ENCODE data around the gene JMJD1C. TPM values are rescaled to one million over a fixed set of nuclear protein-coding genes. Genes with fewer than 3 reads are reported as not detected.

JMJD1C gene
- total RNA-seq, 1 experiment from 2014 or later = 66.3 TPM

DNA sequence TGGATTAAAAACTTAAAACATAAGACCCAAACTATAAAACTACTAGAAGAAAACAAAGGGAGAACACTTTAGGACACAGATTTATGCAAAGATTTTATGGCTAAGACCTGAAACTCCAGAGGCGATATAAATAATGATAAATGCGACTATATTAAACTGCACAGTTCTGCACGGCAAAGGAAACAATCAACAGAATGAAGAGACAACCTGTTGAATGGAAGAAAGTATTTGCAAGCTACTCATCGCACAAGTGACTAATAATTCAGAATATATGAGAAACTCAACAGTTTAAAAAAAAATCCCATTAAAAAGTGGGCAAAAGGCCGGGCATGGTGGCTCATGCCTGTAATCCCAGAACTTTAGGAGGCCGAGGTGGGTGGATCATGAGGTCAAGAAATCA is 73.6 kb downstream of the JMJD1C start:
- RAD21 ChIA-PET (ENCODE audit: low non-redundant PET in 1 of 2, low total read pairs in 2 of 2, uncharacterized antibody in 2 of 2, unreplicated experiment in 2 of 2) = no interaction called here
- Histone ChIP-seq H3K4me1 (ENCODE audit: control insufficient read depth in 1 of 2, insufficient read depth in 2 of 2, low read length in 2 of 2) (no peaks in the 10 kb centered on the region), H3K27ac (ENCODE audit: low read depth, low read length) (no peak overlapping the region), H3K4me3 (replicated peaks in 1 of 2; ENCODE audit: low read depth in 1 of 2, low read length in 2 of 2) (no peak overlapping the region), H3K9me2 (ENCODE audit: insufficient read depth) (no peaks in the 10 kb centered on the region), H3K36me3 (ENCODE audit: control insufficient read depth in 1 of 2, insufficient read depth in 2 of 2, low read length in 2 of 2) (no peaks in the 10 kb centered on the region), H3K9ac (ENCODE audit: low read length) (no peak overlapping the region), H2AFZ (ENCODE audit: low read depth, low read length, poor library complexity, severe bottlenecking) (no peak overlapping the region), H3K4me2 (ENCODE audit: low read length) (no peak overlapping the region), H3K9me3 (ENCODE audit: control insufficient read depth in 1 of 2, insufficient read depth in 1 of 2, low read depth in 1 of 2, low read length in 2 of 2) (no peaks in the 10 kb centered on the region), H4K20me1 (ENCODE audit: insufficient read depth) (no peaks in the 10 kb centered on the region), H3K79me2 (ENCODE audit: insufficient read depth, low read length) (peaks cover 80% of the 10 kb centered on the region), H3K27me3 (ENCODE audit: insufficient read depth, low read length) (no peaks in the 10 kb centered on the region)
- BruUV-seq (replicated peaks) = no TSS peak
- POLR2A ChIA-PET = no interaction called here
- no peak for ATAC-seq
- CTCF ChIA-PET = no interaction called here
- intact Hi-C loops (cut with micrococcal nuclease) = no loop called here
- TF ChIP-seq EZH2 (IDR thresholded peaks at IDR 0.05) = no peak
- no peak for TF ChIP-seq POLR2A (IDR thresholded peaks at IDR 0.05; ENCODE audit: borderline replicate concordance, extremely low read depth, insufficient read depth, insufficient read length)
- TF ChIP-seq, protein P1, sequence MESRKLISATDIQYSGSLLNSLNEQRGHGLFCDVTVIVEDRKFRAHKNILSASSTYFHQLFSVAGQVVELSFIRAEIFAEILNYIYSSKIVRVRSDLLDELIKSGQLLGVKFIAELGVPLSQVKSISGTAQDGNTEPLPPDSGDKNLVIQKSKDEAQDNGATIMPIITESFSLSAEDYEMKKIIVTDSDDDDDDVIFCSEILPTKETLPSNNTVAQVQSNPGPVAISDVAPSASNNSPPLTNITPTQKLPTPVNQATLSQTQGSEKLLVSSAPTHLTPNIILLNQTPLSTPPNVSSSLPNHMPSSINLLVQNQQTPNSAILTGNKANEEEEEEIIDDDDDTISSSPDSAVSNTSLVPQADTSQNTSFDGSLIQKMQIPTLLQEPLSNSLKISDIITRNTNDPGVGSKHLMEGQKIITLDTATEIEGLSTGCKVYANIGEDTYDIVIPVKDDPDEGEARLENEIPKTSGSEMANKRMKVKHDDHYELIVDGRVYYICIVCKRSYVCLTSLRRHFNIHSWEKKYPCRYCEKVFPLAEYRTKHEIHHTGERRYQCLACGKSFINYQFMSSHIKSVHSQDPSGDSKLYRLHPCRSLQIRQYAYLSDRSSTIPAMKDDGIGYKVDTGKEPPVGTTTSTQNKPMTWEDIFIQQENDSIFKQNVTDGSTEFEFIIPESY (IDR thresholded peaks at IDR 0.05; ENCODE audit: extremely low read depth, insufficient replicate concordance, low read length) = no peak
- TF ChIP-seq CEBPB (IDR thresholded peaks at IDR 0.05; ENCODE audit: low read depth) = no peak
- no peak for TF ChIP-seq RAD21 (IDR thresholded peaks at IDR 0.05; ENCODE audit: low read depth)
- TF ChIP-seq, protein P2, sequence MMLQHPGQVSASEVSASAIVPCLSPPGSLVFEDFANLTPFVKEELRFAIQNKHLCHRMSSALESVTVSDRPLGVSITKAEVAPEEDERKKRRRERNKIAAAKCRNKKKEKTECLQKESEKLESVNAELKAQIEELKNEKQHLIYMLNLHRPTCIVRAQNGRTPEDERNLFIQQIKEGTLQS (IDR thresholded peaks at IDR 0.05) = no peak
- TF ChIP-seq FOSL1 (IDR thresholded peaks at IDR 0.05; ENCODE audit: low read depth) = no peak
- no peak for TF ChIP-seq SIN3A (IDR thresholded peaks at IDR 0.05; ENCODE audit: low read depth)
- TF ChIP-seq ZNF274 (IDR thresholded peaks at IDR 0.05; ENCODE audit: low read depth, low read length) = no peak
- no peak for TF ChIP-seq CBX3 (IDR thresholded peaks at IDR 0.05; ENCODE audit: low read depth)
- TF ChIP-seq ELF1 (IDR thresholded peaks at IDR 0.05; ENCODE audit: borderline replicate concordance, low read depth) = no peak
- TF ChIP-seq, protein P3, sequence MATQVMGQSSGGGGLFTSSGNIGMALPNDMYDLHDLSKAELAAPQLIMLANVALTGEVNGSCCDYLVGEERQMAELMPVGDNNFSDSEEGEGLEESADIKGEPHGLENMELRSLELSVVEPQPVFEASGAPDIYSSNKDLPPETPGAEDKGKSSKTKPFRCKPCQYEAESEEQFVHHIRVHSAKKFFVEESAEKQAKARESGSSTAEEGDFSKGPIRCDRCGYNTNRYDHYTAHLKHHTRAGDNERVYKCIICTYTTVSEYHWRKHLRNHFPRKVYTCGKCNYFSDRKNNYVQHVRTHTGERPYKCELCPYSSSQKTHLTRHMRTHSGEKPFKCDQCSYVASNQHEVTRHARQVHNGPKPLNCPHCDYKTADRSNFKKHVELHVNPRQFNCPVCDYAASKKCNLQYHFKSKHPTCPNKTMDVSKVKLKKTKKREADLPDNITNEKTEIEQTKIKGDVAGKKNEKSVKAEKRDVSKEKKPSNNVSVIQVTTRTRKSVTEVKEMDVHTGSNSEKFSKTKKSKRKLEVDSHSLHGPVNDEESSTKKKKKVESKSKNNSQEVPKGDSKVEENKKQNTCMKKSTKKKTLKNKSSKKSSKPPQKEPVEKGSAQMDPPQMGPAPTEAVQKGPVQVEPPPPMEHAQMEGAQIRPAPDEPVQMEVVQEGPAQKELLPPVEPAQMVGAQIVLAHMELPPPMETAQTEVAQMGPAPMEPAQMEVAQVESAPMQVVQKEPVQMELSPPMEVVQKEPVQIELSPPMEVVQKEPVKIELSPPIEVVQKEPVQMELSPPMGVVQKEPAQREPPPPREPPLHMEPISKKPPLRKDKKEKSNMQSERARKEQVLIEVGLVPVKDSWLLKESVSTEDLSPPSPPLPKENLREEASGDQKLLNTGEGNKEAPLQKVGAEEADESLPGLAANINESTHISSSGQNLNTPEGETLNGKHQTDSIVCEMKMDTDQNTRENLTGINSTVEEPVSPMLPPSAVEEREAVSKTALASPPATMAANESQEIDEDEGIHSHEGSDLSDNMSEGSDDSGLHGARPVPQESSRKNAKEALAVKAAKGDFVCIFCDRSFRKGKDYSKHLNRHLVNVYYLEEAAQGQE (IDR thresholded peaks at IDR 0.05; ENCODE audit: low read depth) = no peak
- no peak for TF ChIP-seq SRF (IDR thresholded peaks at IDR 0.05; ENCODE audit: low read depth)
- TF ChIP-seq TCF7L2 (IDR thresholded peaks at IDR 0.05; ENCODE audit: borderline replicate concordance, extremely low read depth, insufficient read depth, insufficient read length) = no peak
- no peak for TF ChIP-seq SP1 (IDR thresholded peaks at IDR 0.05; ENCODE audit: low read depth)
- TF ChIP-seq, protein P4, sequence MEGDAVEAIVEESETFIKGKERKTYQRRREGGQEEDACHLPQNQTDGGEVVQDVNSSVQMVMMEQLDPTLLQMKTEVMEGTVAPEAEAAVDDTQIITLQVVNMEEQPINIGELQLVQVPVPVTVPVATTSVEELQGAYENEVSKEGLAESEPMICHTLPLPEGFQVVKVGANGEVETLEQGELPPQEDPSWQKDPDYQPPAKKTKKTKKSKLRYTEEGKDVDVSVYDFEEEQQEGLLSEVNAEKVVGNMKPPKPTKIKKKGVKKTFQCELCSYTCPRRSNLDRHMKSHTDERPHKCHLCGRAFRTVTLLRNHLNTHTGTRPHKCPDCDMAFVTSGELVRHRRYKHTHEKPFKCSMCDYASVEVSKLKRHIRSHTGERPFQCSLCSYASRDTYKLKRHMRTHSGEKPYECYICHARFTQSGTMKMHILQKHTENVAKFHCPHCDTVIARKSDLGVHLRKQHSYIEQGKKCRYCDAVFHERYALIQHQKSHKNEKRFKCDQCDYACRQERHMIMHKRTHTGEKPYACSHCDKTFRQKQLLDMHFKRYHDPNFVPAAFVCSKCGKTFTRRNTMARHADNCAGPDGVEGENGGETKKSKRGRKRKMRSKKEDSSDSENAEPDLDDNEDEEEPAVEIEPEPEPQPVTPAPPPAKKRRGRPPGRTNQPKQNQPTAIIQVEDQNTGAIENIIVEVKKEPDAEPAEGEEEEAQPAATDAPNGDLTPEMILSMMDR (IDR thresholded peaks at IDR 0.05 in 2 of 3, conservative IDR thresholded peaks at IDR 0.05 in 1 of 3; ENCODE audit: borderline replicate concordance in 1 of 3, insufficient read depth in 1 of 3, low read depth in 2 of 3, low read length in 2 of 3) = no peak
- TF ChIP-seq YY1 (IDR thresholded peaks at IDR 0.05; ENCODE audit: extremely low read depth, insufficient replicate concordance, low read depth, low read length) = no peak
- DNase-seq (ENCODE audit: low read depth, low spot score) = no peak

All from HCT116 (cell line).